Measurements from ENCODE around the gene CHRM4. TPM values are rescaled to one million over a fixed set of nuclear protein-coding genes. Genes with fewer than 3 reads are reported as not detected.

Gene CHRM4
- total RNA-seq, 1 experiment from 2014 or later = not detected

DNA sequence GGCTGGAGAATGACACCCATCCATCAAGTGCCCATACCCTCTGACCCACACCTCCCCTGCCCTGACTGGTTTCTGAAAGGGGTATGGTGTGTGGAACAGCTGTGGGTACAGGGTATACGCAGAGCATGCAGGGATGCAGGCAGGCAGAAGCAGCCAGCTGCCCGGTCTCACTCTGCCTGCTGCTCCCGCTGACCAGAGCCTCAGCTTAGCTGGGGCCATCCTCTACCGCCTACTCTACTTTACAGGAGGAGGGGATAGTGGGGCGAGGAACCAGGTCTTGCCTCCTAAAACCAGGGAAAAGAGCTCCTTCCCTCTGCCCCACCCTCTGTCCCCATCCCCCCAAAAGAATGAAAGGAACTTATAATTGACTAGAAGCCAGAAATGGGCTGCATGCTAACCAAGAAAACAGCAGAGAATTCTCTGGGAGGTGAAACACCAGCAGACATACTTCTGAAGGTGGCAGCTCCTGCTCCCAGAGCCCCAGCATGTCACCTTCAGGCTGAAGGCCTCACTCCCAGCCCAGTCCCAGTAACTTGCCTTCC, 13.0 kb upstream of the CHRM4 start:
- Mint-ChIP-seq H3K27me3 (ENCODE audit: unreplicated experiment) (no peaks in the 10 kb centered on the region), H3K4me1 (ENCODE audit: low read depth, unreplicated experiment) (no peaks in the 10 kb centered on the region), H3K27ac (ENCODE audit: unreplicated experiment) (no peak overlapping the region), H3K9me3 (ENCODE audit: low read depth, unreplicated experiment) (no peaks in the 10 kb centered on the region), H3K36me3 (ENCODE audit: insufficient read depth, unreplicated experiment) (peaks cover 11% of the 10 kb centered on the region), H3K4me3 (ENCODE audit: low read depth, unreplicated experiment) (no peak overlapping the region)
- CTCF ChIA-PET = interaction anchor here (0.6 kb wide), 1 partner anchor 138 kb away, joined by 3 read pairs; no protein-coding TSS in a partner anchor
- intact Hi-C loops (cut with micrococcal nuclease; ENCODE audit: unreplicated experiment) = no loop called here
- no peak for TF ChIP-seq CTCF (IDR thresholded peaks at IDR 0.05; ENCODE audit: unreplicated experiment)
- no TSS peak for BruUV-seq (replicated peaks)
- no peak for DNase-seq

GRCh38 chr11:46402957-46403902, 11.7 kb upstream of the CHRM4 start:
- H3K4me1 Mint-ChIP-seq (ENCODE audit: low read depth, unreplicated experiment) = no peaks in the 10 kb centered on the region
- no peaks in the 10 kb centered on the region for H3K27me3 Mint-ChIP-seq (ENCODE audit: unreplicated experiment)
- peaks cover 11% of the 10 kb centered on the region for H3K36me3 Mint-ChIP-seq (ENCODE audit: insufficient read depth, unreplicated experiment)
- no peak for TF ChIP-seq CTCF (IDR thresholded peaks at IDR 0.05; ENCODE audit: unreplicated experiment)
- CTCF ChIA-PET = no interaction called here
- intact Hi-C loops (cut with micrococcal nuclease; ENCODE audit: unreplicated experiment) = no loop called here
- BruUV-seq (replicated peaks) = no TSS peak
- H3K4me3 Mint-ChIP-seq (ENCODE audit: low read depth, unreplicated experiment) = no peak overlapping the region
- H3K27ac Mint-ChIP-seq (ENCODE audit: unreplicated experiment) = no peak overlapping the region
- no peak for DNase-seq
- no peaks in the 10 kb centered on the region for H3K9me3 Mint-ChIP-seq (ENCODE audit: low read depth, unreplicated experiment)

DNA sequence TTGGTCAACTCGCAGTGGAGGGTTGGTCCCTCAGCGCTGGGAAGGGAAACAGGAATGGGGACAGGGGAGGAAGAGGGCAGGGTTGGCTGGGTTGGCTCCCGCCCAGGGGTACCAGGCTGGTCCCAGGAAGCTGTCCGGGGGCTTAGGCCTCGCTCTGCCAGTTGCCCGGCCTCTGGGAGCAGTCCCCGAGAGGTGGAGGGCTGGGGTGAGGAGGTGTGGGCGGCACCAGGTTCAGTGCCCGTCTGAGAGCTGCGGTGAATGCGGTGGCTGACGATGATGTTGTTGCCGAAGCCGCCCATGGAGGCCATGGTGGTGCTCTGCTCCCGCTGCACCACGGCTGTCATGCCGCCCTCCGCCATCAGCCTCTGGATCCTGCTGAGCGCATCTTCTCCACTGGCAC, 6.0 kb upstream of the CHRM4 start:
- TF ChIP-seq CTCF (IDR thresholded peaks at IDR 0.05; ENCODE audit: unreplicated experiment) = no peak
- Mint-ChIP-seq H3K27me3 (ENCODE audit: unreplicated experiment) (peaks cover 14% of the 10 kb centered on the region), H3K4me1 (ENCODE audit: low read depth, unreplicated experiment) (peaks cover 7% of the 10 kb centered on the region), H3K9me3 (ENCODE audit: low read depth, unreplicated experiment) (no peaks in the 10 kb centered on the region), H3K27ac (ENCODE audit: unreplicated experiment) (no peak overlapping the region), H3K4me3 (ENCODE audit: low read depth, unreplicated experiment) (no peak overlapping the region), H3K36me3 (ENCODE audit: insufficient read depth, unreplicated experiment) (peaks cover 21% of the 10 kb centered on the region)
- BruUV-seq (replicated peaks) = no TSS peak
- CTCF ChIA-PET = no interaction called here
- DNase-seq = no peak
- intact Hi-C loops (cut with micrococcal nuclease; ENCODE audit: unreplicated experiment) = no loop called here

DNA sequence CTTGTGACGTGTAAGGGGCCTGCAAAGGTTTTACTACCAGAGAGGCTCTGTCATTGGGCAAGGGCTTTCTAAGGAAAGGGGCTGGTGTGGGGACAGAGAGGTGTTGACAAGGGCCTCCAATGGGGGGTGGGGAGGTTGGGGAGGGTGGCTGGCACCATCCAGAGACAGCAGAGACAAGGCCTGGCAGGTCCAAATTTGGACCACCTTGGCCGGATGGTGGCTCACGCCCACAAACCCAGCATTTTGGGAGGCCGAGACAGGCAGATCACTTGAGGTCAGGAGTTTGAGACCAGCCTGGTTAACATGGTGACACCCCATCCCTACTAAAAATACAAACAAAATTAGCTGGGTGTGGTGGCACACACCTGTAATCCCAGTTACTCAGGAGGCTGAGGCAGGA, 2.2 kb upstream of the CHRM4 start:
- Mint-ChIP-seq H3K4me1 (ENCODE audit: low read depth, unreplicated experiment) (peaks cover 17% of the 10 kb centered on the region), H3K9me3 (ENCODE audit: low read depth, unreplicated experiment) (no peaks in the 10 kb centered on the region), H3K27me3 (ENCODE audit: unreplicated experiment) (peaks cover 43% of the 10 kb centered on the region), H3K36me3 (ENCODE audit: insufficient read depth, unreplicated experiment) (peaks cover 37% of the 10 kb centered on the region), H3K27ac (ENCODE audit: unreplicated experiment) (no peak overlapping the region), H3K4me3 (ENCODE audit: low read depth, unreplicated experiment) (no peak overlapping the region)
- BruUV-seq (replicated peaks) = no TSS peak
- no peak for TF ChIP-seq CTCF (IDR thresholded peaks at IDR 0.05; ENCODE audit: unreplicated experiment)
- DNase-seq = no peak
- CTCF ChIA-PET = no interaction called here
- intact Hi-C loops (cut with micrococcal nuclease; ENCODE audit: unreplicated experiment) = no loop called here
